GM12878 (cell line): ENCODE results near the gene KIAA1671. TPM values are rescaled to one million over a fixed set of nuclear protein-coding genes. Genes with fewer than 3 reads are reported as not detected.

Experiments used
- ATAC-seq: fragments of 200-7000 bp; cut with Tn5 transposase; 3 replicates; pipeline ENCODE4 v1.9.1; 2020; ENCODE audit warnings: mild to moderate bottlenecking, moderate library complexity
- BruUV-seq: library from RNA; stranded (reverse); fragments of 400-500 nt; replicated peaks from 2 replicates; lab custom pipeline; 2021; lab: Mats Ljungman, UMichigan
- CTCF ChIA-PET: fragments of 300-600 bp; sonication (Branson Sonifier 250); formaldehyde crosslinking; extraction: SDS; loops from one replicate; lab custom pipeline; 2021; ENCODE audit warnings: inconsistent platforms; lab: Yijun Ruan, JAX
- POLR2A ChIA-PET: fragments of 350-600 bp; formaldehyde crosslinking; extraction: SDS; loops from one replicate; lab custom pipeline; 2021; ENCODE audit warnings: inconsistent platforms; lab: Charles Lee
- RAD21 ChIA-PET: fragments of 300-600 bp; sonication (Branson Sonifier 250); formaldehyde crosslinking; loops from one replicate; lab custom pipeline; 2023; ENCODE audit warnings: antibody characterized with exemption; ENCODE audit not compliant: unreplicated experiment; lab: Charles Lee
- SMC1A ChIA-PET: fragments of 300-600 bp; sonication (Branson Sonifier 250); formaldehyde crosslinking; loops from one replicate; lab custom pipeline; 2023; ENCODE audit not compliant: unreplicated experiment, uncharacterized antibody; lab: Charles Lee
- DNase-seq: peaks from one replicate; pipeline ENCODE4 v3.0.0-alpha.2; 2011; ENCODE audit warnings: low read depth, low spot score
- FAIRE-seq: peaks from 3 replicates; lab custom pipeline; 2011; peaks lifted over from hg19 to GRCh38; lab: Jason Lieb, UNC
- H2AFZ ChIP-seq: 2 replicates; pipeline ENCODE4 v1.6.0; 2011; ENCODE audit warnings: low read depth, low read length, control low read depth; ENCODE audit not compliant: control insufficient read depth
- H3K27ac ChIP-seq: 2 replicates; pipeline ENCODE4 v1.5.1; 2011; ENCODE audit warnings: control low read depth; ENCODE audit not compliant: control insufficient read depth, insufficient read depth
- H3K27me3 ChIP-seq, 2 experiments: replicated peaks in 1 of 2; 2 replicates each; pipeline versions ENCODE4 v1.6.0 to v1.6.1; 2011; ENCODE audit warnings: low read length in 1 of 2; ENCODE audit not compliant: control insufficient read depth in 2 of 2, insufficient read depth in 2 of 2
- H3K36me3 ChIP-seq, 2 experiments: 2 replicates each; pipeline ENCODE4 v1.5.1; 2011; ENCODE audit warnings: low read length in 1 of 2; ENCODE audit not compliant: control insufficient read depth in 2 of 2, insufficient read depth in 2 of 2
- H3K4me1 ChIP-seq: 2 replicates; pipeline ENCODE4 v1.6.1; 2011; ENCODE audit warnings: mild to moderate bottlenecking, low read length, moderate library complexity, mixed read lengths; ENCODE audit not compliant: control insufficient read depth, insufficient read depth
- H3K4me2 ChIP-seq: 2 replicates; pipeline ENCODE4 v1.6.0; 2011; ENCODE audit warnings: control low read depth; ENCODE audit not compliant: control insufficient read depth, insufficient read depth
- H3K4me3 ChIP-seq: fragments of 200-600 bp; sonication (generic); 2 replicates; pipeline ENCODE4 v1.5.1; 2016
- H3K79me2 ChIP-seq: 2 replicates; pipeline ENCODE4 v1.6.0; 2011; ENCODE audit warnings: low read length; ENCODE audit not compliant: control insufficient read depth, insufficient read depth
- H3K9ac ChIP-seq: 2 replicates; pipeline ENCODE4 v1.8.0; 2011; ENCODE audit warnings: low read length, control low read depth, mixed read lengths; ENCODE audit not compliant: control insufficient read depth, insufficient read depth
- H3K9me3 ChIP-seq: replicated peaks from 3 replicates; pipeline ENCODE4 v1.5.1; 2011; ENCODE audit warnings: mild to moderate bottlenecking, low read length; ENCODE audit not compliant: control insufficient read depth, insufficient read depth
- H4K20me1 ChIP-seq: 2 replicates; pipeline ENCODE4 v1.6.0; 2011; ENCODE audit not compliant: control insufficient read depth, insufficient read depth
- ATF2 ChIP-seq: IDR thresholded peaks from 2 replicates; pipeline ENCODE4 v1.6.1; 2012; ENCODE audit warnings: low read length, inconsistent platforms
- ETV6 ChIP-seq, 2 experiments: fragments of 450-650 bp in 1 of 2; IDR thresholded peaks in 1 of 2; conservative IDR thresholded peaks in 1 of 2; 2 replicates each; pipeline ENCODE4 v1.6.1; 2014; ENCODE audit warnings: antibody characterized with exemption in 1 of 2, borderline replicate concordance in 1 of 2, low read depth in 1 of 2, mild to moderate bottlenecking in 1 of 2, moderate library complexity in 1 of 2
- FOXK2 ChIP-seq: fragments of 450-650 bp; IDR thresholded peaks from 2 replicates; pipeline ENCODE4 v1.6.1; 2017; ENCODE audit warnings: mild to moderate bottlenecking, moderate library complexity
- GABPA ChIP-seq: IDR thresholded peaks from 2 replicates; pipeline ENCODE4 v1.6.1; 2014; ENCODE audit warnings: antibody characterized with exemption, low read depth, mild to moderate bottlenecking, inconsistent platforms
- HCFC1 ChIP-seq: fragments of 150-350 bp; IDR thresholded peaks from 2 replicates; pipeline ENCODE4 v1.6.1; 2014; ENCODE audit warnings: low read length
- HDAC2 ChIP-seq: fragments of 200-600 bp; sonication (generic); IDR thresholded peaks from 2 replicates; pipeline ENCODE4 v1.6.1; 2017
- HDGF ChIP-seq: fragments of 450-650 bp; IDR thresholded peaks from 2 replicates; pipeline ENCODE4 v1.6.1; 2016; ENCODE audit warnings: antibody characterized with exemption
- KDM1A ChIP-seq: fragments of 200-600 bp; sonication (generic); IDR thresholded peaks from 2 replicates; pipeline ENCODE4 v1.6.1; 2016; ENCODE audit warnings: borderline replicate concordance
- NFXL1 ChIP-seq: fragments of 450-650 bp; IDR thresholded peaks from 2 replicates; pipeline ENCODE4 v1.6.1; 2017; ENCODE audit warnings: antibody characterized with exemption, mild to moderate bottlenecking, borderline replicate concordance
- PBX3 ChIP-seq: IDR thresholded peaks from 2 replicates; pipeline ENCODE4 v1.6.1; 2011; ENCODE audit warnings: mild to moderate bottlenecking, low read depth, low read length, moderate library complexity; ENCODE audit not compliant: insufficient replicate concordance
- PML ChIP-seq: IDR thresholded peaks from 2 replicates; pipeline ENCODE4 v1.6.1; 2012; ENCODE audit warnings: low read length, inconsistent platforms
- POU2F2 ChIP-seq: IDR thresholded peaks from 3 replicates; pipeline ENCODE4 v1.6.1; 2011; ENCODE audit warnings: low read depth, mild to moderate bottlenecking, low read length, borderline replicate concordance
- RAD51 ChIP-seq: fragments of 450-650 bp; IDR thresholded peaks from 2 replicates; pipeline ENCODE4 v1.6.1; 2016; ENCODE audit warnings: moderate library complexity, mild to moderate bottlenecking, inconsistent platforms
- TCF3 ChIP-seq: IDR thresholded peaks from 2 replicates; pipeline ENCODE4 v1.6.1; 2012; ENCODE audit warnings: low read depth, mild to moderate bottlenecking, low read length, borderline replicate concordance; ENCODE audit not compliant: insufficient read depth
- ZBTB4 ChIP-seq: fragments of 450-650 bp; formaldehyde crosslinking; IDR thresholded peaks from 2 replicates; pipeline ENCODE4 v1.4.0; 2022; ENCODE audit warnings: mild to moderate bottlenecking, moderate library complexity
- WGBS: methylation state at CpG from one replicate; pipeline ENCODE4 v1.1.6; 2016; ENCODE audit warnings: low lambda C conversion rate; ENCODE audit not compliant: insufficient replicate concordance, insufficient coverage; ENCODE audit errors: missing lambda C conversion rate; 5-methylcytosine and 5-hydroxymethylcytosine counted together
- in situ Hi-C: fragments of 300-500 bp; cut with MboI; formaldehyde crosslinking; loops from 9 replicates; pipeline ENCODE4 v1.14.3; 2018; ENCODE audit warnings: mixed read lengths
- intact Hi-C: fragments of 100-400 bp; cut with micrococcal nuclease; formaldehyde crosslinking; loops from one replicate; pipeline ENCODE4 v1.14.2; 2022; ENCODE audit not compliant: unreplicated experiment
- polyA plus RNA-seq, 11 experiments: library from polyadenylated mRNA; depleted of rRNA in 4 of 11; unstranded in 6 of 11; stranded (reverse) in 5 of 11; fragments of >200 nt; fragmentation: Nextera tagmentation in 4 of 11; fragmentation: Illumina TruSeq in 1 of 11; extraction: Ambion mirVana in 4 of 11; extraction: Trizol in 1 of 11; gene quantifications; 1 replicate in 1 of 11; 2 replicates in 10 of 11; pipeline versions ENCODE4 v1.2.1 to v1.2.3, GENCODE V29; 2011 to 2016; ENCODE audit warnings: inconsistent platforms in 2 of 11, missing spikeins in 2 of 11, low read depth in 1 of 11
- total RNA-seq, 4 experiments: library from RNA; depleted of rRNA in 3 of 4; stranded (reverse); fragments of >200 nt in 3 of 4; fragmentation: Illumina TruSeq in 1 of 4; extraction: Trizol in 1 of 4; gene quantifications; 2 replicates each; pipeline versions ENCODE4 v1.2.1 to v1.2.3, GENCODE V29; 2013 to 2021
- TF ChIP-seq, protein P1 (sequence below): fragments of 450-650 bp; conservative IDR thresholded peaks from 2 replicates; pipeline ENCODE4 v1.6.1; 2017; ENCODE audit warnings: mild to moderate bottlenecking, moderate library complexity

KIAA1671 gene
- total and polyA plus RNA-seq, 10 of the 15 experiments (the other 5 are each of a cell fraction or from before 2014, with no cell fraction given) = 0.05 to 2.7 (median 0.33) TPM

- TF ChIP-seq TCF3 = no peak
- no peak for TF ChIP-seq RAD51
- TF ChIP-seq POU2F2 = no peak
- TF ChIP-seq HDAC2 = no peak
- TF ChIP-seq, protein P1, sequence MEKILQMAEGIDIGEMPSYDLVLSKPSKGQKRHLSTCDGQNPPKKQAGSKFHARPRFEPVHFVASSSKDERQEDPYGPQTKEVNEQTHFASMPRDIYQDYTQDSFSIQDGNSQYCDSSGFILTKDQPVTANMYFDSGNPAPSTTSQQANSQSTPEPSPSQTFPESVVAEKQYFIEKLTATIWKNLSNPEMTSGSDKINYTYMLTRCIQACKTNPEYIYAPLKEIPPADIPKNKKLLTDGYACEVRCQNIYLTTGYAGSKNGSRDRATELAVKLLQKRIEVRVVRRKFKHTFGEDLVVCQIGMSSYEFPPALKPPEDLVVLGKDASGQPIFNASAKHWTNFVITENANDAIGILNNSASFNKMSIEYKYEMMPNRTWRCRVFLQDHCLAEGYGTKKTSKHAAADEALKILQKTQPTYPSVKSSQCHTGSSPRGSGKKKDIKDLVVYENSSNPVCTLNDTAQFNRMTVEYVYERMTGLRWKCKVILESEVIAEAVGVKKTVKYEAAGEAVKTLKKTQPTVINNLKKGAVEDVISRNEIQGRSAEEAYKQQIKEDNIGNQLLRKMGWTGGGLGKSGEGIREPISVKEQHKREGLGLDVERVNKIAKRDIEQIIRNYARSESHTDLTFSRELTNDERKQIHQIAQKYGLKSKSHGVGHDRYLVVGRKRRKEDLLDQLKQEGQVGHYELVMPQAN = no peak
- no peak for TF ChIP-seq HDGF
- no peak for TF ChIP-seq PML
- no peak for TF ChIP-seq ATF2
- no peak for TF ChIP-seq ETV6 (conservative IDR thresholded peaks at IDR 0.05 in 1 of 2, IDR thresholded peaks at IDR 0.05 in 1 of 2; ENCODE audit: borderline replicate concordance in 1 of 2, low read depth in 1 of 2)
- TF ChIP-seq FOXK2 = no peak
- TF ChIP-seq GABPA = no peak
- TF ChIP-seq KDM1A = no peak
- TF ChIP-seq PBX3 = no peak
- TF ChIP-seq NFXL1 = no peak
- no peak for TF ChIP-seq ZBTB4 (CRISPR knock-in tag)
- no peak for TF ChIP-seq HCFC1
- Histone ChIP-seq H3K4me1 (peaks cover 3% of the 10 kb centered on the region), H3K4me3 (no peak overlapping the region), H3K9me3 (no peaks in the 10 kb centered on the region), H3K79me2 (no peaks in the 10 kb centered on the region), H4K20me1 (no peaks in the 10 kb centered on the region), H3K27me3 (no peaks in the 10 kb centered on the region), H3K9ac (no peak overlapping the region), H3K36me3 (no peaks in the 10 kb centered on the region), H3K4me2 (no peak overlapping the region), H3K27ac (no peak overlapping the region), H2AFZ (no peak overlapping the region)
- in situ Hi-C loops (no loop called here), intact Hi-C loops (no loop called here)
- POLR2A ChIA-PET = no interaction called here
- WGBS = 68% methylated on average over 9 of the region's 9 CpGs
- FAIRE-seq = no peak
- SMC1A ChIA-PET = no interaction called here
- ATAC-seq = no peak
- CTCF ChIA-PET = interaction anchor here (1.5 kb wide), 1 partner anchor 20 kb away, joined by 4 read pairs; no protein-coding TSS in a partner anchor
- BruUV-seq = no TSS peak
- DNase-seq = no peak
- RAD21 ChIA-PET = no interaction called here
Observed at GRCh38 chr22:25091458-25091857, 138.9 kb downstream of the KIAA1671 start.
